Activated CD8-positive, alpha-beta memory T cell treated with anti-CD3 and anti-CD28 coated beads for 48 hours (primary cell): ENCODE measurements around the gene ABHD16A.

Source experiments
- DNase-seq, 3 experiments: peaks; one replicate each; pipeline ENCODE4 v3.0.0-alpha.2; 2020; ENCODE audit warnings: low read depth in 2 of 3, low spot score in 2 of 3

Gene ABHD16A

GRCh38 chr6:31642798-31643570 lies 60.1 kb downstream of the ABHD16A start:
- no peak for DNase-seq

- DNase-seq: no peak
These were observed 61.8 kb downstream of the ABHD16A start for GRCh38 chr6:31641370-31641769.

GRCh38 chr6:31640612-31641011 lies 62.5 kb downstream of the ABHD16A start:
- no peak for DNase-seq

- no peak for DNase-seq
These were observed 63.7 kb downstream of the ABHD16A start for GRCh38 chr6:31639449-31639861.

GRCh38 chr6:31639043-31639442 lies 64.1 kb downstream of the ABHD16A start:
- no peak for DNase-seq
